ENCODE data around the gene ZFAND5. TPM values are rescaled to one million over a fixed set of nuclear protein-coding genes. Genes with fewer than 3 reads are reported as not detected.

Gene ZFAND5
- total and polyA plus RNA-seq, 4 donors: 147 to 369 (median 169) TPM

DNA sequence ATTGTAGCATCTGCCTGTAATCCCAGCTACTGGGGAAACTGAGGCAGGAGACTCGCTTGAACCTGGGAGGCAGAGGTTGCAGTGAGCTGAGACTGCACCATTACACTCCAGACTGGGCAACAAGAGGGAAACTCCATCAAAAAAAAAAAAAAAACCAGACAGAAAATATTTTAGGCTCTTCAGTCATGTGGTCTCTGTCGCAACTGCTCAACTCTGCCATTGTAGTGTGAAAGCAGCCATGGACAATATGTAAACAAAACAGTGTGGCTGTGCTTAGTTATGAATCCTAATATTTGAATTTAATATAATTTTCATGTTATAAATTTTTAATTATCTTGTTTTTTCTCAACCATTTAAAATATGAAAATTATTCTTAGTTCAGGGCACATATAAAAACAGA, 38.4 kb downstream of the ZFAND5 start:
- DNase-seq (peak in 1 of 3 donors; percentile 35), ATAC-seq (ENCODE audit: insufficient read depth, low FRiP score) (no peak)
- H3K27me3 ChIP-seq (ENCODE audit: control insufficient read depth in 3 of 3, insufficient read depth in 3 of 3, low read length in 2 of 3): no peaks in the 10 kb centered on the region
- TF ChIP-seq, protein P1, sequence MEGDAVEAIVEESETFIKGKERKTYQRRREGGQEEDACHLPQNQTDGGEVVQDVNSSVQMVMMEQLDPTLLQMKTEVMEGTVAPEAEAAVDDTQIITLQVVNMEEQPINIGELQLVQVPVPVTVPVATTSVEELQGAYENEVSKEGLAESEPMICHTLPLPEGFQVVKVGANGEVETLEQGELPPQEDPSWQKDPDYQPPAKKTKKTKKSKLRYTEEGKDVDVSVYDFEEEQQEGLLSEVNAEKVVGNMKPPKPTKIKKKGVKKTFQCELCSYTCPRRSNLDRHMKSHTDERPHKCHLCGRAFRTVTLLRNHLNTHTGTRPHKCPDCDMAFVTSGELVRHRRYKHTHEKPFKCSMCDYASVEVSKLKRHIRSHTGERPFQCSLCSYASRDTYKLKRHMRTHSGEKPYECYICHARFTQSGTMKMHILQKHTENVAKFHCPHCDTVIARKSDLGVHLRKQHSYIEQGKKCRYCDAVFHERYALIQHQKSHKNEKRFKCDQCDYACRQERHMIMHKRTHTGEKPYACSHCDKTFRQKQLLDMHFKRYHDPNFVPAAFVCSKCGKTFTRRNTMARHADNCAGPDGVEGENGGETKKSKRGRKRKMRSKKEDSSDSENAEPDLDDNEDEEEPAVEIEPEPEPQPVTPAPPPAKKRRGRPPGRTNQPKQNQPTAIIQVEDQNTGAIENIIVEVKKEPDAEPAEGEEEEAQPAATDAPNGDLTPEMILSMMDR (IDR thresholded peaks at IDR 0.05; ENCODE audit: control extremely low read depth, extremely low read depth): no peak
- no peaks in the 10 kb centered on the region for H3K4me1 ChIP-seq (ENCODE audit: control insufficient read depth in 5 of 5, insufficient read depth in 5 of 5, low read length in 5 of 5)
- WGBS, 2 donors: 90% methylated on average over 2 of the region's 2 CpGs
- H3K9me3 ChIP-seq (ENCODE audit: control insufficient read depth in 4 of 4, insufficient read depth in 3 of 4, low read length in 3 of 4): no peaks in the 10 kb centered on the region
- H3K9ac ChIP-seq (ENCODE audit: insufficient read depth in 1 of 2, low read length in 2 of 2): no peak overlapping the region
- H3K27ac ChIP-seq (ENCODE audit: low read depth in 1 of 2, low read length in 1 of 2): no peak overlapping the region
- H3K4me3 ChIP-seq: no peak overlapping the region
- H3K36me3 ChIP-seq (ENCODE audit: control insufficient read depth in 4 of 4, insufficient read depth in 4 of 4, low read length in 4 of 4): no peaks in the 10 kb centered on the region

DNA sequence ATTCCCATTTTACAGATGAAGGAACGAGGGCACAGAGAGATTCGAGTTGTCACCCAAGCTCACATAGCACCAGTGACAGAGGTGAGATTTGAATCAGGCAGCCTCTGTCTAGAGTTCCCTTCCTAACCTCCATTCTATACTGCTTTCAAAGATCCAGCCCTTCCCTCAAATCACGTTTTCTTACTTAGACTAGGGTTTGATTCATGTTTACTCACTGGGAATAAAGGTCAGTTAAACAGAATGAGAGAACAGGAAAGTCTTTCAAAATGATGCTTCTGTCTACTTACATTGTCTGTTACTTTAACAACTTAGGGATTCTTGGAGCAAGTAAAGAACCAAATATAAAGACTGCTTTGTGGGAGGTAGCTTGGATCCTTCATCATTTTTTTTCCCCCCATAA, 40.0 kb downstream of the ZFAND5 start:
- Histone ChIP-seq H3K9ac (ENCODE audit: insufficient read depth in 1 of 2, low read length in 2 of 2) (no peak overlapping the region), H3K36me3 (ENCODE audit: control insufficient read depth in 4 of 4, insufficient read depth in 4 of 4, low read length in 4 of 4) (no peaks in the 10 kb centered on the region), H3K27me3 (ENCODE audit: control insufficient read depth in 3 of 3, insufficient read depth in 3 of 3, low read length in 2 of 3) (no peaks in the 10 kb centered on the region), H3K27ac (ENCODE audit: low read depth in 1 of 2, low read length in 1 of 2) (no peak overlapping the region), H3K4me1 (ENCODE audit: control insufficient read depth in 5 of 5, insufficient read depth in 5 of 5, low read length in 5 of 5) (no peaks in the 10 kb centered on the region), H3K9me3 (ENCODE audit: control insufficient read depth in 4 of 4, insufficient read depth in 3 of 4, low read length in 3 of 4) (no peaks in the 10 kb centered on the region), H3K4me3 (no peak overlapping the region)
- ATAC-seq (ENCODE audit: insufficient read depth, low FRiP score): no peak
- TF ChIP-seq, protein P1 (IDR thresholded peaks at IDR 0.05; ENCODE audit: control extremely low read depth, extremely low read depth): no peak
- 89 to 91% methylated on average over 3 of the region's 3 CpGs for WGBS, 2 donors
- DNase-seq: no peak

DNA sequence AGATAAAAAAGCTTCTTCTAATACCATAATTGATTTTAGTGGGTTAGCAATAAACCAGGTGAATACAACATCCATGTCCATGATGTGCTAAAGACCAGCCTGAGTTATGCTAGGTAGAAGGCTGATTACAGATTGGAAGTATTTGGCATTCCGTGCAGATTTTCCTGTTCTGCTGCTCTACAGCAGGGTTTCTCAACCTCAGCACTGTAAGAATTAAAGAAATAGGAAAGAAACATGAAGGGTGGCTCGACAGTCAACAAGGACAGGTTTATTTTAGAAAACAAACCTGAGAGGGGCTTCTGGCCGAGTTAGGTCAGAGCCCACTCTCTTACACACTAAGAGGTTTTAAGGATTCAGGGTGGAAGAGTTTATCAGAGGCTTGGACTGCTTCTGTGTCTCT, 42.3 kb downstream of the ZFAND5 start:
- Histone ChIP-seq H3K9ac (ENCODE audit: insufficient read depth in 1 of 2, low read length in 2 of 2) (no peak overlapping the region), H3K9me3 (ENCODE audit: control insufficient read depth in 4 of 4, insufficient read depth in 3 of 4, low read length in 3 of 4) (no peaks in the 10 kb centered on the region), H3K4me3 (no peak overlapping the region), H3K27ac (ENCODE audit: low read depth in 1 of 2, low read length in 1 of 2) (peak overlapping the region in 1 of 2 donors; percentile 73), H3K27me3 (ENCODE audit: control insufficient read depth in 3 of 3, insufficient read depth in 3 of 3, low read length in 2 of 3) (no peaks in the 10 kb centered on the region), H3K36me3 (ENCODE audit: control insufficient read depth in 4 of 4, insufficient read depth in 4 of 4, low read length in 4 of 4) (no peaks in the 10 kb centered on the region), H3K4me1 (ENCODE audit: control insufficient read depth in 5 of 5, insufficient read depth in 5 of 5, low read length in 5 of 5) (no peaks in the 10 kb centered on the region)
- 69 to 80% methylated on average over 3 of the region's 3 CpGs for WGBS, 2 donors
- DNase-seq: no peak
- ATAC-seq (ENCODE audit: insufficient read depth, low FRiP score): no peak
- TF ChIP-seq, protein P1 (IDR thresholded peaks at IDR 0.05; ENCODE audit: control extremely low read depth, extremely low read depth): no peak

DNA sequence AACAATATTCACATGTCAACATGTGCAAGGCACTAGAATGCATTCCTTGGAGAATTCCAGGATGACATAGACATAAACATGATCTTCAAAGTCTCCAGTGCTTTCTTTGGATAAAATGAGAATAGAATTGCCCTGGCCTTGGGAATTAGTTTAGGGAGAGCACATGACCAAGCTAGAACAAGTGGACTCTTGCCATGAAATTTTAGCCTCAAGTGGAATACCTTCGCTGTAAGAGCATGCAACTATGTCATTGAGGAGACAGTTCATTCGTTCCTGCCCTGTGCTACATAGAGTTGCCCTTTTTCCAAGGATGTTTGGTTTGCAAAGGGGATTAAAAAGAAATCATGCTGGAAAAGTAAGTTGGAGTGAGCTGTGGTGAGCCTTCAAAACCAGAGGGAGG, 42.7 kb downstream of the ZFAND5 start:
- Histone ChIP-seq H3K27ac (ENCODE audit: low read depth in 1 of 2, low read length in 1 of 2) (no peak overlapping the region), H3K4me1 (ENCODE audit: control insufficient read depth in 5 of 5, insufficient read depth in 5 of 5, low read length in 5 of 5) (no peaks in the 10 kb centered on the region), H3K4me3 (no peak overlapping the region), H3K36me3 (ENCODE audit: control insufficient read depth in 4 of 4, insufficient read depth in 4 of 4, low read length in 4 of 4) (no peaks in the 10 kb centered on the region), H3K9me3 (ENCODE audit: control insufficient read depth in 4 of 4, insufficient read depth in 3 of 4, low read length in 3 of 4) (no peaks in the 10 kb centered on the region), H3K27me3 (ENCODE audit: control insufficient read depth in 3 of 3, insufficient read depth in 3 of 3, low read length in 2 of 3) (no peaks in the 10 kb centered on the region), H3K9ac (ENCODE audit: insufficient read depth in 1 of 2, low read length in 2 of 2) (no peak overlapping the region)
- ATAC-seq (ENCODE audit: insufficient read depth, low FRiP score) (peak; percentile 36), DNase-seq (no peak)
- TF ChIP-seq, protein P1 (IDR thresholded peaks at IDR 0.05; ENCODE audit: control extremely low read depth, extremely low read depth): no peak
- WGBS, 2 donors: 69 to 80% methylated on average over 2 of the region's 2 CpGs
